Thymus (tissue), 11 donors: ENCODE results near the gene TBC1D14. TPM values are rescaled to one million over a fixed set of nuclear protein-coding genes. Genes with fewer than 3 reads are reported as not detected.
"Not testable (repeated sequence)": the region's sequence is repeated elsewhere in the genome, so short reads cannot be mapped to it uniquely, and the experiment has no call there.

Experiments used
- DNase-seq, 9 donors: peaks; one replicate each; pipeline ENCODE4 v3.0.0-alpha.2; 2013; ENCODE audit warnings: low spot score in 9 of 9, low read depth in 6 of 9, missing footprints in 1 of 9
- H3K27ac ChIP-seq, 2 donors: one replicate each; pipeline ENCODE4 v1.5.1; 2013; ENCODE audit warnings: control low read depth in 1 of 2, low read depth in 1 of 2, low read length in 1 of 2, mild to moderate bottlenecking in 1 of 2, moderate library complexity in 1 of 2
- H3K27me3 ChIP-seq, 2 donors: one replicate each; pipeline ENCODE4 v1.5.1; 2013; ENCODE audit warnings: low read length in 1 of 2; ENCODE audit not compliant: control insufficient read depth in 2 of 2, insufficient read depth in 1 of 2
- H3K36me3 ChIP-seq, 2 donors: one replicate each; pipeline ENCODE4 v1.5.1; 2013; ENCODE audit warnings: low read length in 1 of 2, mild to moderate bottlenecking in 1 of 2, moderate library complexity in 1 of 2; ENCODE audit not compliant: control insufficient read depth in 2 of 2, insufficient read depth in 2 of 2
- H3K4me1 ChIP-seq, 2 donors: one replicate each; pipeline ENCODE4 v1.5.1; 2013; ENCODE audit warnings: low read length in 2 of 2; ENCODE audit not compliant: control insufficient read depth in 2 of 2, insufficient read depth in 2 of 2
- H3K4me3 ChIP-seq, 2 donors: one replicate each; pipeline ENCODE4 v1.5.1; 2013; ENCODE audit warnings: low read length in 2 of 2, control low read depth in 1 of 2, mild to moderate bottlenecking in 1 of 2
- H3K9me3 ChIP-seq, 2 donors: one replicate each; pipeline ENCODE4 v1.5.1; 2013; ENCODE audit warnings: low read length in 1 of 2, mild to moderate bottlenecking in 1 of 2; ENCODE audit not compliant: control insufficient read depth in 2 of 2, insufficient read depth in 1 of 2
- WGBS: extraction: QIAGEN DNeasy Blood & Tissue Kit; methylation state at CpG from one replicate; pipeline ENCODE4 v1.1.7; 2013; 5-methylcytosine and 5-hydroxymethylcytosine counted together
- polyA plus RNA-seq: library from polyadenylated mRNA; stranded (reverse); fragments of 200-250 nt; gene quantifications from one replicate; pipeline ENCODE4 v1.2.3, GENCODE V29; 2013
- total RNA-seq: library from RNA; stranded (reverse); fragments of 120-200 nt; gene quantifications from one replicate; pipeline ENCODE4 v1.2.4, GENCODE V29; 2013
- donor health status: healthy.

Gene TBC1D14
- total and polyA plus RNA-seq, 2 donors: 28.4 to 59.6 TPM

GRCh38 chr4:6910960-6911874, 1.6 kb downstream of the TBC1D14 start:
- peak overlapping the region; percentile 58 to 95 for H3K4me3 ChIP-seq
- no peak for DNase-seq
- H3K4me1 ChIP-seq: peaks cover 31 to 51% of the 10 kb centered on the region in 2 donors
- peaks cover 0 to 29% of the 10 kb centered on the region in 2 donors for H3K27me3 ChIP-seq
- no peaks in the 10 kb centered on the region for H3K36me3 ChIP-seq
- H3K27ac ChIP-seq: peak overlapping the region in 1 of 2 donors; percentile 31
- 98% methylated on average over 15 of the region's 15 CpGs for WGBS
- peaks cover 0 to 1% of the 10 kb centered on the region in 2 donors for H3K9me3 ChIP-seq

GRCh38 chr4:6911917-6912316, 2.3 kb downstream of the TBC1D14 start:
- H3K9me3 ChIP-seq, H3K36me3 ChIP-seq, H3K27ac ChIP-seq, H3K4me3 ChIP-seq, DNase-seq: not testable (repeated sequence)
- H3K4me1 ChIP-seq: peaks cover 38 to 58% of the 10 kb centered on the region in 2 donors
- peaks cover 0 to 23% of the 10 kb centered on the region in 2 donors for H3K27me3 ChIP-seq
- 87% methylated on average over 10 of the region's 10 CpGs for WGBS

- H3K27ac ChIP-seq: peak overlapping the region; percentile 52 to 66
- DNase-seq: no peak
- H3K4me3 ChIP-seq: no peak overlapping the region
- peaks cover 0 to 18% of the 10 kb centered on the region in 2 donors for H3K27me3 ChIP-seq
- H3K9me3 ChIP-seq: peaks cover 0 to 1% of the 10 kb centered on the region in 2 donors
- no peaks in the 10 kb centered on the region for H3K36me3 ChIP-seq
- 75% methylated on average over 4 of the region's 4 CpGs for WGBS
- H3K4me1 ChIP-seq: peaks cover 44 to 63% of the 10 kb centered on the region in 2 donors
Measured at GRCh38 chr4:6912441-6912840, 2.8 kb downstream of the TBC1D14 start.

- H3K27ac ChIP-seq: no peak overlapping the region
- 98% methylated on average over 6 of the region's 6 CpGs for WGBS
- peaks cover 0 to 9% of the 10 kb centered on the region in 2 donors for H3K27me3 ChIP-seq
- H3K36me3 ChIP-seq: no peaks in the 10 kb centered on the region
- H3K9me3 ChIP-seq: peaks cover 0 to 1% of the 10 kb centered on the region in 2 donors
- no peak for DNase-seq
- H3K4me3 ChIP-seq: no peak overlapping the region
- peaks cover 52 to 67% of the 10 kb centered on the region in 2 donors for H3K4me1 ChIP-seq
Measured at GRCh38 chr4:6913350-6913905, 3.8 kb downstream of the TBC1D14 start.

GRCh38 chr4:6914448-6914847, 4.8 kb downstream of the TBC1D14 start:
- Histone ChIP-seq H3K4me3 (no peak overlapping the region), H3K9me3 (no peaks in the 10 kb centered on the region), H3K4me1 (peaks cover 48 to 68% of the 10 kb centered on the region in 2 donors), H3K27me3 (peaks cover 0 to 4% of the 10 kb centered on the region in 2 donors), H3K36me3 (no peaks in the 10 kb centered on the region), H3K27ac (no peak overlapping the region)
- no peak for DNase-seq
- 98% methylated on average over 9 of the region's 9 CpGs for WGBS

- peaks cover 0 to 2% of the 10 kb centered on the region in 2 donors for H3K36me3 ChIP-seq
- H3K9me3 ChIP-seq: no peaks in the 10 kb centered on the region
- 98% methylated on average over 18 of the region's 18 CpGs for WGBS
- no peak for DNase-seq
- peaks cover 51 to 68% of the 10 kb centered on the region in 2 donors for H3K4me1 ChIP-seq
- H3K27ac ChIP-seq: no peak overlapping the region
- peaks cover 0 to 3% of the 10 kb centered on the region in 2 donors for H3K27me3 ChIP-seq
- no peak overlapping the region for H3K4me3 ChIP-seq
Measured at GRCh38 chr4:6915041-6916005, 5.7 kb downstream of the TBC1D14 start.

GRCh38 chr4:6916069-6916586, 6.5 kb downstream of the TBC1D14 start:
- WGBS: 94% methylated on average over 12 of the region's 12 CpGs
- Histone ChIP-seq H3K36me3 (peaks cover 0 to 3% of the 10 kb centered on the region in 2 donors), H3K4me3 (no peak overlapping the region), H3K27me3 (no peaks in the 10 kb centered on the region), H3K27ac (peak overlapping the region; percentile 64 to 92), H3K4me1 (peaks cover 46 to 63% of the 10 kb centered on the region in 2 donors), H3K9me3 (no peaks in the 10 kb centered on the region)
- DNase-seq: no peak

- Histone ChIP-seq H3K4me1 (peaks cover 41 to 56% of the 10 kb centered on the region in 2 donors), H3K27me3 (no peaks in the 10 kb centered on the region), H3K36me3 (peaks cover 0 to 3% of the 10 kb centered on the region in 2 donors), H3K9me3 (no peaks in the 10 kb centered on the region), H3K4me3 (no peak overlapping the region), H3K27ac (peak overlapping the region; percentile 92 to 93)
- peak in 1 of 9 donors; percentile 66 for DNase-seq
- WGBS: 60% methylated on average over 15 of the region's 15 CpGs
Measured at GRCh38 chr4:6916587-6917460, 7.2 kb downstream of the TBC1D14 start.
